Right lobe of liver (tissue), 6 donors: Measurements from ENCODE around the gene MRPL33. TPM values are rescaled to one million over a fixed set of nuclear protein-coding genes. Genes with fewer than 3 reads are reported as not detected.
A peak's percentile ranks its signal among the peaks of the same experiment; 100 is the strongest.

Experiments used
- ATAC-seq, 4 donors: fragments of 200-7000 bp; cut with Tn5 transposase; one replicate each; pipeline ENCODE4 v1.9.1; 2020; ENCODE audit warnings: mild to moderate bottlenecking in 4 of 4, moderate library complexity in 4 of 4
- DNase-seq, 3 donors: peaks; one replicate each; pipeline ENCODE4 v3.0.0-alpha.2; 2020
- H3K27ac ChIP-seq, 3 donors: fragments of 200-600 bp; one replicate each; pipeline ENCODE4 v1.8.0; 2022
- H3K27me3 ChIP-seq, 2 donors: fragments of 200-600 bp; one replicate each; pipeline ENCODE4 v1.8.0; 2022
- H3K36me3 ChIP-seq, 4 donors: fragments of 200-600 bp; sonication (generic) in 1 of 4; one replicate each; pipeline versions ENCODE4 v1.5.1 to v1.8.0; 2017 to 2022; ENCODE audit warnings: control low read depth in 1 of 4
- H3K4me1 ChIP-seq, 4 donors: fragments of 200-600 bp; sonication (generic) in 1 of 4; one replicate each; pipeline versions ENCODE4 v1.5.1 to v1.8.0; 2017 to 2022; ENCODE audit warnings: control low read depth in 1 of 4
- H3K4me3 ChIP-seq, 3 donors: fragments of 200-600 bp; one replicate each; pipeline ENCODE4 v1.8.0; 2022
- H3K9me3 ChIP-seq, 4 donors: fragments of 200-600 bp; sonication (generic) in 1 of 4; one replicate each; pipeline versions ENCODE4 v1.5.1 to v1.8.0; 2017 to 2022; ENCODE audit warnings: control low read depth in 1 of 4
- POLR2A ChIP-seq: fragments of 450-650 bp; IDR thresholded peaks from one replicate; pipeline ENCODE4 v1.6.1; 2017; ENCODE audit warnings: antibody characterized with exemption, mild to moderate bottlenecking
- WGBS: methylation state at CpG from one replicate; pipeline ENCODE4 v1.1.6; 2018; ENCODE audit warnings: low coverage, low lambda C conversion rate; ENCODE audit not compliant: insufficient coverage; ENCODE audit errors: missing lambda C conversion rate; 5-methylcytosine and 5-hydroxymethylcytosine counted together
- intact Hi-C, 2 donors: fragments of 100-400 bp; cut with DNase I; formaldehyde crosslinking; loops; one replicate each; pipeline versions ENCODE4 v1.11.2 to v1.14.1; 2022
- total RNA-seq, 6 experiments: library from RNA; depleted of rRNA in 2 of 6; stranded (reverse); fragments of >200 nt in 2 of 6; fragmentation: NEBNext Ultra II Directional in 3 of 6; extraction: Animal tissue kit (Norgen Biotek cat#: 25700) in 3 of 6; gene quantifications; one replicate each; pipeline versions ENCODE4 v1.1.0 to v1.2.4, GENCODE V29; 2016 to 2023
- TF ChIP-seq, protein P1 (sequence below), 4 donors: fragments of 200-600 bp in 3 of 4; fragments of 450-650 bp in 1 of 4; IDR thresholded peaks; one replicate each; pipeline versions ENCODE4 v1.5.1 to v1.8.0; 2016 to 2022; ENCODE audit warnings: antibody characterized with exemption in 4 of 4, mild to moderate bottlenecking in 2 of 4
- donor health status: DM: no; HTN: yes; CAD: no.
- donor health status: DM: no; HTN: no; CAD: no.
- donor health status: DM: no; HTN: no; CAD: no.
- donor health status: DM: no; HTN: yes; CAD: no.
- donor health status: DM: no; HTN: yes; CAD: no.

MRPL33 gene
- total RNA-seq, 6 experiments from 2014 or later: 28.9 to 63.4 (median 36.0) TPM

GRCh38 chr2:27729614-27730013 lies 41.9 kb upstream of the MRPL33 start:
- TF ChIP-seq, protein P1, sequence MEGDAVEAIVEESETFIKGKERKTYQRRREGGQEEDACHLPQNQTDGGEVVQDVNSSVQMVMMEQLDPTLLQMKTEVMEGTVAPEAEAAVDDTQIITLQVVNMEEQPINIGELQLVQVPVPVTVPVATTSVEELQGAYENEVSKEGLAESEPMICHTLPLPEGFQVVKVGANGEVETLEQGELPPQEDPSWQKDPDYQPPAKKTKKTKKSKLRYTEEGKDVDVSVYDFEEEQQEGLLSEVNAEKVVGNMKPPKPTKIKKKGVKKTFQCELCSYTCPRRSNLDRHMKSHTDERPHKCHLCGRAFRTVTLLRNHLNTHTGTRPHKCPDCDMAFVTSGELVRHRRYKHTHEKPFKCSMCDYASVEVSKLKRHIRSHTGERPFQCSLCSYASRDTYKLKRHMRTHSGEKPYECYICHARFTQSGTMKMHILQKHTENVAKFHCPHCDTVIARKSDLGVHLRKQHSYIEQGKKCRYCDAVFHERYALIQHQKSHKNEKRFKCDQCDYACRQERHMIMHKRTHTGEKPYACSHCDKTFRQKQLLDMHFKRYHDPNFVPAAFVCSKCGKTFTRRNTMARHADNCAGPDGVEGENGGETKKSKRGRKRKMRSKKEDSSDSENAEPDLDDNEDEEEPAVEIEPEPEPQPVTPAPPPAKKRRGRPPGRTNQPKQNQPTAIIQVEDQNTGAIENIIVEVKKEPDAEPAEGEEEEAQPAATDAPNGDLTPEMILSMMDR (IDR thresholded peaks at IDR 0.05): no peak
- TF ChIP-seq POLR2A: no peak
- Histone ChIP-seq H3K36me3 (no peaks in the 10 kb centered on the region), H3K27me3 (no peaks in the 10 kb centered on the region), H3K27ac (no peak overlapping the region), H3K9me3 (no peaks in the 10 kb centered on the region), H3K4me3 (no peak overlapping the region), H3K4me1 (peaks cover 0 to 20% (median 1%) of the 10 kb centered on the region in 4 donors)
- WGBS: 91% methylated on average over 4 of the region's 4 CpGs
- no peak for DNase-seq
- no peak for ATAC-seq
- intact Hi-C loops: loop anchor here in 1 of 2 donors (10.0 kb wide), 2 partner anchors 675 to 725 kb away; no protein-coding TSS in a partner anchor

DNA sequence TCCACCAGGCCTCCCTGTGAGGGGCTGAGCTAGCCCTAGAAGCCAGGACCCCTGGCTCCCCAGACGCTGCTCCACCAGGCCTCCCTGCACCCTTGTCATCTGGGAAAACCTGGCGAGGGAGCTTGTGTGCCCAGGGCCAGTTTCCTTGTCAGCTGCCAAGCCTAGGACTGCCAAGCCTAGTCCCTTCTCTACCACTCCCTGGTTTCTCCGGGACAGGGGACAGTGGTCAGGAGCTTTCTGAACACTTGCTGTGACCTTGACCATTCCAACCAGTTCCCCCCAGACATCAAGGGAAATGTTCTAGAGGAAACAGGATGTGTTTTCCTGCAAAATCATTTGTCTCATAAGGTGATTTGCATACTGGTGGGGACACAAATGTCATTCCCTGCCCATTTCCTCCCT lies 41.3 kb upstream of the MRPL33 start:
- no peaks in the 10 kb centered on the region for H3K36me3 ChIP-seq
- DNase-seq (no peak), ATAC-seq (peak; percentile 28 to 64 (median 38))
- no CpG with 5 or more reads among the region's 3 CpGs for WGBS
- intact Hi-C loops: no loop called here
- peak overlapping the region in 2 of 3 donors; percentile 18 to 49 for H3K27ac ChIP-seq
- H3K4me1 ChIP-seq: peaks cover 0 to 20% (median 1%) of the 10 kb centered on the region in 4 donors
- no peaks in the 10 kb centered on the region for H3K9me3 ChIP-seq
- TF ChIP-seq POLR2A: no peak
- TF ChIP-seq, protein P1 (IDR thresholded peaks at IDR 0.05): no peak
- H3K4me3 ChIP-seq: no peak overlapping the region
- H3K27me3 ChIP-seq: no peaks in the 10 kb centered on the region

- ATAC-seq: peak in 3 of 4 donors; percentile 7 to 14 (median 9)
- Histone ChIP-seq H3K36me3 (no peaks in the 10 kb centered on the region), H3K27ac (peak overlapping the region in 1 of 3 donors; percentile 18), H3K4me1 (peaks cover 2 to 26% (median 4%) of the 10 kb centered on the region in 4 donors), H3K9me3 (no peaks in the 10 kb centered on the region), H3K27me3 (no peaks in the 10 kb centered on the region), H3K4me3 (no peak overlapping the region)
- intact Hi-C loops: no loop called here
- 41% methylated on average over 3 of the region's 4 CpGs for WGBS
- no peak for DNase-seq
- TF ChIP-seq, protein P1 (IDR thresholded peaks at IDR 0.05): no peak
Observed at GRCh38 chr2:27730980-27731691, 40.4 kb upstream of the MRPL33 start.

DNA sequence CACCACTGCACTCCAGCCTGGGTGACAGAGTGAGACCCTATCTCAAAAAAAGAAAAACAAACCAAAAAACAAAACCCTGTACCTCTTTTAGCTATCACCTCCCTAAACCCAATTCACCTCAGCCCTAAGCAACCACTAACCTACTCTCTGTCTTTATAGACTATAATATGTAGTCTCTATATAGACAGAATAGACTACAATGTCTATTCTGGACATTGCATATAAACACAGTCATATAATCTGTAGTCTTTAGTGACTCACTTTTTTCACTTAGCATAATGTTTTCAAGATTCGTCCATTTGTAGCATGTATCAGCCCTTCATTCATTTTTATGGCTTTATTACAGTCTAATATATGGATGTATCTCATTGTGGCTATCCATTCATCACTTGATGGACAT lies 37.2 kb upstream of the MRPL33 start:
- peak overlapping the region in 1 of 3 donors; percentile 93 for H3K27ac ChIP-seq
- intact Hi-C loops: no loop called here
- no peak for TF ChIP-seq POLR2A
- TF ChIP-seq, protein P1 (IDR thresholded peaks at IDR 0.05): no peak
- peaks cover 2 to 53% (median 14%) of the 10 kb centered on the region in 4 donors for H3K4me1 ChIP-seq
- ATAC-seq: no peak
- 90% methylated on average over 1 of the region's 1 CpG for WGBS
- no peak overlapping the region for H3K4me3 ChIP-seq
- H3K27me3 ChIP-seq: no peaks in the 10 kb centered on the region
- H3K9me3 ChIP-seq: no peaks in the 10 kb centered on the region
- no peaks in the 10 kb centered on the region for H3K36me3 ChIP-seq
- no peak for DNase-seq
